CD4-positive, alpha-beta T cell treated with Interferon gamma for 1 hour (primary cell): ENCODE results near the gene SPRR5.

Source experiments
- DNase-seq: peaks from one replicate; pipeline ENCODE4 v3.0.0-alpha.2; 2020

The SPRR5 gene

DNA sequence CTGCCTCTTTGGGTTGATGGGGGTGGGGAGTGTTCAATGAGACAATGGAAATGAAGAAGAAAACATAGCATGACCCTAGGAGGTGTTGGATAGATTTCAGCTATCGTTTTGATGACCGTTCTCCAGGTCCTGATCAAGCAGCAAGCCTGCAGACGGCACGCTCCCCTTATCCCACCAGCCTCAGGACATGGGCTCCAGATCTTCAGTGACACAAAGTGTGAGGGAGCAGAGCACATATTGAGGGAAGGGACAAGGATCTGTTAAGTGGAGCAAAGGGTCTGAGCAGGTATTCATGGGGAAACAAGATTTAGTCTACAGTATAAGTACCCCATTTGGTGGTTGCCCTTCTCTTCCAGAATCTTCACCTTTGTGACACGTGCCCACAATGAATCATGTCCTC lies 4.7 kb downstream of the SPRR5 start:
- no peak for DNase-seq

DNA sequence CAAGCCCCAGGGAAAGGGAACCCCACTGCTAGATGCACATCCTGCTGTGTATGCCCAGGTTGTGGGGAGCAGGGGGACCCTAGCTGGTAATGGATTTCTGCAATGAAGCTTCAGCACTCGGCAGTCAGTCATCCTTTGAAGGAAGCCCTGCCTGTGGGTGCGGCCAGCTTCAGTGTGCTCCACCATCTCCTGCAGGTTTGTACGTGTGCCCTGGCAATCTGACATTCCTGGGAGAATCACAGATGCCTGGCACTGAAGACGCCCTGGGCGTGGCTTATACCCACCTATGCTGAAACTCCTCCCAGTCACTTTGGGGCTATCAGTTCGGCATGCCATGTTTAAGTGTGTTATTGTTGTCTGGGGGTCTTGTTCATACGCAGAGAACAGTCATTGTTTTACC lies 6.8 kb downstream of the SPRR5 start:
- no peak for DNase-seq

DNA sequence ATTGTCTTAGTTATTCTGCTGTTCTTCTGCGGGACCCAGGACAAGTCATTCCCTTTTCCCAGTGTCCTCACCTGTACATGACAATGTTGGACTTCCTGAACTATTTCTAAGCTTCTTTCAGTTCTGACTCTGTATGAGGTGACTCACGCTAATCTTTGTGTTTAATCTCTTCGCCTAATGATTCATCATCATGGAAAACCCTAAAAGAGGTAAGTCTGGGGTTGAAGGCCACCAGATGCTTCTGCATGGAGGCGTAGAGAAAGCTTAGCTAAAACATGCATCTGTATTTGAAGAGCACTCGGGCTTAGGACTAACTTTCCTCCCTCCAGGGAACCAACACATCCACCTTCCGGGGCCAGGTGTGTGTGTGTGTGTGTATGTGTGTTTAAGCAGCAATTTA lies 7.4 kb downstream of the SPRR5 start:
- DNase-seq = no peak

GRCh38 chr1:152957561-152957960 lies 10.6 kb downstream of the SPRR5 start:
- no peak for DNase-seq

GRCh38 chr1:152959273-152959672 lies 12.3 kb downstream of the SPRR5 start:
- no peak for DNase-seq

- no peak for DNase-seq
These were observed 12.9 kb downstream of the SPRR5 start for GRCh38 chr1:152959801-152960451.

- DNase-seq = no peak
These were observed 13.5 kb downstream of the SPRR5 start for GRCh38 chr1:152960452-152961044.

DNA sequence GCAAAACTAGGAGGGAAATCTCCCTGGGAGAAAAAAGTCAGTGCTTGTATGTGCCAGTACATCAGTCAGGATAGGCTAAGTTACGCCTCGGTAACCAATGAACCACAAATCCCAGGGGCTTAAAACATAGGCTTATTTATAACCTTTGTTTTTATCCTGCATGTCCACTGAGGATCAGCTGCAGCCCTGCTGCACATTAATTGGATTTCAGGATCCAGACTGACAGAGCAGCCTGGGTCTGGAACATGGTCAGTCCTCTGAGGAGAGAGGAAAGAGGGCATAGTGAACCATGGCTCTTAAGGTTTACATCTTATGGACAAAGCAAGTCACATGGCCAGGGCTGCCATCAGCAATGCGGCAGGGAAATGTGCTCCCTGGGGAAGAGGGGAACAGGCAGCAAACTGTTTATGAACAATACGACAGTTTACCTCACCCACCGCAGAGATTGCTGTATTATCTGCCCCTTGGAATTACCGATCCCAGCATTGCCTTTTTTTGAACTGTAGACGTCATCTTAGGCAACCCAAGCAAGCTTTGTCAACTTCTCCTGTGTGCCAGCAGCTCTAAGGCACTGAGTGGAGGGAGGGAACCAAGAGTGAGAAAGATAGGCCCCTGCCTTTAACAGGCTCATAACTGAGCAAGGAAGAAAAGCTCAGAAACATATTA lies 14.4 kb downstream of the SPRR5 start:
- DNase-seq = no peak

DNA sequence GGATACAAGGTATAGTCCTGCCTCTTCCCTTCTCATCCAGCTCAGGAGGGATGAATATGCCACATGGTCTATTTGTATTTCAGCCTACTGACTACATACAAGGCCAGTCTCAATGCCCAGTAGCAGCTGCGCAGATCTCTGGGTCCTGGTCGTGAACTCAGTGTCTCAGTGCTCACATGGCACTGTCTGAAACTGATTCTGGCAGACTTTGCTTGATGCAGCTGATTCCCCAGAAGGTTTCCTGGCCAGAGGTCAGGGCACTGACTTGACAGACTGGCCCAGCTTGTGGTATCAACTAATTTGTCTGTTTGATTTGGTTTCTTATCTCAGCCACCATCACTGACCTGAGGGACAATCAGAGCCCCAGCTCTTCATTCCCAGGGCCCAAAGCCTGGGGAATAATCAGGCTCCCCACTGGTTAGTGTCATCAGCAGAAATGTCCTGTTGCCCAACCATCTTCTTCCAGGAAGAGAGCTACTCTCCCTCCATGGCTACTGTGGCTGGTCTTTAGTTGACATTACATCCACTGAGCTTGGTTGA lies 15.9 kb downstream of the SPRR5 start:
- DNase-seq = no peak

DNA sequence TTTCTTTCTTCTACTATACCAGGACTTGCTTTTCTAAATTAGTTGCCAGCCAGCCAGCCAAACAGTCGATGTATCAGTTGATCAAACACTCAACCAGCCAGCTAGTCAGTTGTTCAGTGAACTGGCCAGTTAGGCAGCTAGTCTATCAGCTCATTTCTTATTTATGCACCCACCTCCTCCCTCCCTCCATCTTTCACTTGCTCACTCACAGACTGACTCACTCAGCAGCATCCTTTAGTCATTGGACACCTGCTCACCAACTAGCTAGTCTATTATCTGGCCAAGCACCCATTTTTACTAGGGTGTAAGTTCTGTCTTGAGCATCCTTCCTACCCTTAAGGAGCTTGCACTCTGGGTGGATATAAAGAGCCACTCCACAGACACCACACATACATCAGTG lies 17.5 kb downstream of the SPRR5 start:
- DNase-seq = no peak

DNA sequence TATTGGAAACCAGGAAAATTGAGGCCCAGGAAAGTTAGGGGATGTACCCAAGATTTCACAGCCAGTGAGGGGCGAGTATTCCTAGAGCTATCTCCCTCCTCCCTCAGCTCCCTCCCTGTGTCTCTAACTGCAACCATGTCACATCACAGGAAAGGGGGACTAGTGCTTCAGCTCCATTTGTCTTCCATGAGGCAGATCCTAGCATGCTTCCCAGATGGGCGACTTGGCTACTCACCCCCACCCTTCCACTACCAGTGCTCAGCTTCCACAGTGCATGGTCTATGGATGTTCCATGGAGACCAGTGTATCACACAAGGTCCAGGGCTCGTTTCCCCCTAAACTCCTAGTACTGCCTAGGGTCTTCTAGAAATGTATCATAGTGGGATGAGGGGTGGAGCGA lies 18.8 kb downstream of the SPRR5 start:
- no peak for DNase-seq

DNA sequence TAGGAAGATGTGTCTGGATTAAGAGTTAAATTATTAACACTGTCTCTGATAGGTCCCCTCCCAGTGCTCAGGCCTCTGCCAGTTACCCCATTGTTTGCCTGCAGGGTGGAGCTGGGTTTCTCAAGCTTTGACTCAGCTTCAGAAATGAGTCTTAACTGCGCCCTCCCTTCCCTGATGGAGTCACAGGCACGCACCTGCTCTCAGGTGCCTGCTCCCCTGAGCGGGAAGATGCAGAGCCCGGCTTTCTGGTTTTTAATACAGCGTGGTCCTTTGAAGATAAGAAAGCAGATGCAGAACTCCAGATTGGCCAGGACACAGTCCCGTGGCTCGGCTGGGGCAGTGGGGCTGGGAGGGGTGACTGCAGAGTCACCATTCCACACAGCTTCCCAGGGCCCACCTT lies 20.2 kb downstream of the SPRR5 start:
- no peak for DNase-seq

DNA sequence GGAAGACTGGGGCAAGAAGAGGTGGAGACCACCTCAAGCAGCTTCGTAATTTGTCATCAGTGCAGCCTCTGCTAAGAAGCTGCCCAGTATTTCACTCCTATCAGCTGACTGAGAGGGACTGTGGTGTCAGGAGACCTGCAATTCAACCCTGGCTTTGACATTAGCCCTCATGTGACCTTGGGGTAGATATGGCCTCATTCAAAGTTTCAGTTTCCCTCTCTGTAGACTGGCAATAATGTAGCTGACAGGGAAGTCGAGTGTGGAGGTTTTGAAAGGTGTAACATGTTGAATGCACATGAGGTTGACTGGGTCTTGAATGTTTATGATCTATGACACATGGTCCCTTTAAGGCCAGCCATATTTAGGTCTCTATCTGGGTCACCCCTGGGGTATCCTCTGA lies 21.2 kb downstream of the SPRR5 start:
- DNase-seq = no peak

- DNase-seq = no peak
These were observed 22.0 kb downstream of the SPRR5 start for GRCh38 chr1:152969036-152969435.

DNA sequence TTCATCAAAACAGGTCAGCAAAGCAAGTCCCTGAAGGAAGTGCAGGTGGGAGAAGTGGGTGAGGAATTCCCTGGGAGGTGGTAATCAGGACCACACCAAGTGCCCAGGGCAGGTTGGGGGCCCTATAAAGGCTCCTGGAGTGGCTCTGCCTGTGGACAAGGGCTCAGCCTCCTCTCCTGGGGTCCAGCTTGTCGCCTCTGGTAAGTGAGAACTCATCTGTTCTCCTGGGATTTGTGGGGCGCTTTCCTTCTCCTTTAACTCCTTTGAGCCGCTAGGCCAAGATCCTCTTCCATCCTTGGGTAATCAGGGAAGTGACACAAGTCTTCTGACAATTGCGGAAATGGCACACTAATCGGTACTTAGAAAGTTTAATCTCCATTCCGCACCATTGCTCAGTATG lies 23.5 kb downstream of the SPRR5 start, which contains the start of gene SPRR4:
Gene SPRR4 (plus strand): TSS at position 154 of the 400 bp plus-strand sequence. CDS start 1,243 bp downstream, outside the sequence.
- DNase-seq = no peak

GRCh38 chr1:152972196-152972886 lies 25.3 kb downstream of the SPRR5 start:
- DNase-seq = no peak

DNA sequence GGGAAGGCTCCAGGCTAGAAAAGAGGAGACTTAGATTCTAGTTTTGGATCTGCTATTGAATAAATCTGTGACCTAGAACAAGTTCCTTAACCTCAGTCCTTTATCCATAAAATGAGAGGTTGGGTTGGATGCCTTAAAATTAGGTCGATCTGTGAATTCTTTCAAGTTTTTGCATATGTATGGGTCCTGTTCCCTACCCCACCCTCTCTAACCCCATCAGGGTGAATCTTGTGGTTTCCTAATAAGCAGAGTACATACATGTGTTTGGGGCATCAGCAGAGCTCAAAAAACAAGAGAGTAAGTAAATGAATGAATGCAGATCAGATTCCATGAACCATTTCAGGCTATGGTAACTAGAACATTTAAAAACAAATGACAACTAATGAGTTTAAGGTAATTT lies 29.7 kb downstream of the SPRR5 start:
- no peak for DNase-seq

DNA sequence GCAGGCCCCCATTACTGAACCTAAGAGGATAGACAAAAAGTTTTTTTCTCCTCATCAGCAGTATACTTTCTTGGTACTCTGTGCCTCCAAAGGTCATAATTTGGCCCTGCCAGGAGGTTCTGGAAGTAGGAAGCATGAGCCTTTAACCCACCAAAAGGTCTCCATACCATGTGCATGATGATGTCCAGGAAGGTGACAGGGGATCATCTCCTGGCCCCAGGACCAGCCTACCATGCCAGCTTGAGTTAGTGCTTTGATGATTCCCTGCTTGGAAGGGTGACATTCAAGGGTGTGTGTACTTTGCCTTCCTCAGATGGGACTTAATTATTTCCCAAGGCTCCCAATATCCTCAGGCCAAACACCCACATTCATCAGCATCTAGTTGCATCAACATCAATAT lies 30.6 kb downstream of the SPRR5 start:
- DNase-seq = no peak

DNA sequence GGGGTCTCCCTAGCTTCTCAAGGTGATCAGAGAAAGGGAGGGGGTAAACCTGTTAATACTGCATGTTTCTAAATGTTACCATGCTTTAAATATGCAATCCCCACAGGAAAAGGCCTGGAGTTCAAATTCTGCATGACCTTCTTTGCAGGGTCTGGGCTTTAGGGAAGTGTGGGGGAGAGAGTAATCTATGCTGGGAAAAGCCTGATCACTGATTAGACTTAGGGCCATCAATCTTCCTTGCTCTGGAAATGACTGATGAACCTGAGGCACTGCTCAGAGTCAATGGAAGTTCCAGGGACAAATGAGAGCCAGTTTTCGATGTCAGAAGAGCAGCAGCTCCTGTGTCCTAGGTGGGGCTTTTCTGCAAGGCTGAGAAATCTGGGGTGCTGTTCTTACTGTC lies 33.7 kb downstream of the SPRR5 start:
- no peak for DNase-seq

DNA sequence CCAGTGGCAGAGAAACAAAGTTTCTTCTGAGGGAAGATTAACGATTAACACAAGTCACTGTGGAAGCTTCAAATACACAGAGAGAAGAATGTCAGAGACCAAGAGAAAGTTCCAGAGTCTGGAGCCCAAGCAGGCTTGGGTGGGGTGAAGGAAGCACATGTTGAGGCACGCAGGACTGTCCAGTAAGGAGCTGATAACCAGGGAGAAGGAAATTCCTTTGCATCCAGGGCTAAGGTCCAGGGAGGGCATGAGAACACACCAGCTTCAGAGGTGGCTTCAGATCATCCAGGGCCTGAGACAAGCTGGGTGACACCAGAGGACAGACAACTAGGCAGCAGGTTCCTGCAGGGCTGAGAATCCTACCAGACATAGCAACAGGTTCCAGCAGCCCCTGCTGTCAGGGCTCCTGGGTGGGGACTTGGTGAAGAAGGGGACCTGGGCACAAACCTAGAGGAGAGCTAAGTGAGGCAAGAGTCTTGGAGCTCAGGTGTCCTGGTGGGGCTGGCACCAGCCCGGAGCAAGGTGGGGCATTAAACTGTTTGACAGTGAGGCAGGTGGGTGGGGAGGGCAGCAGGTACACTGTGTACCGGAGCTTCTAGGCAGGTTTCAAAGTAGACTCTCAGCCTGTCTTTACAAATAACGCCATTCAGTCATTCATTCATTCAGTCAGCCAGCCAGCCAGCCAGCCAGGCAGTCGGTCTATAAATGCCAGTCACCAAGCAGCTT lies 34.3 kb downstream of the SPRR5 start:
- DNase-seq = no peak

DNA sequence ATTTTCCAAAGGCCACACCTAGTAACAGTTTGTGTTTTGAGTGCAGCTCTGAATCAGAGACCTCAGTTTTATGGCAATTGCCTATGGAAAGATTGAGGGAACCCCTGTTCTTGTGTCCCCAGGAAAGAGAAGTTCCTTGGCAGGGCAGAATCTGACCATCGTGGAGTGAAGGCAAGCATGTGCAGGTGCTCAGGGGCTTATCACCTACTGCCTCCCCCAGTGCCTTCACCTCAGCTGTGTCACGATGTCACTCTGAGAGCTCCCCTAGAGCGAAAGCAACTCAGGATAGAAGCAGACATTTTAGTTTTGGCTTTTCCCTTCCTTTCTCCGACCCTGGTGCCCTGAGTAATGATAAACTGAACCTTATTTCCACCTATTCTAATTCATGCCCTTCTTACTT lies 35.1 kb downstream of the SPRR5 start:
- no peak for DNase-seq

GRCh38 chr1:152983234-152983633 lies 36.2 kb downstream of the SPRR5 start:
- DNase-seq = no peak

DNA sequence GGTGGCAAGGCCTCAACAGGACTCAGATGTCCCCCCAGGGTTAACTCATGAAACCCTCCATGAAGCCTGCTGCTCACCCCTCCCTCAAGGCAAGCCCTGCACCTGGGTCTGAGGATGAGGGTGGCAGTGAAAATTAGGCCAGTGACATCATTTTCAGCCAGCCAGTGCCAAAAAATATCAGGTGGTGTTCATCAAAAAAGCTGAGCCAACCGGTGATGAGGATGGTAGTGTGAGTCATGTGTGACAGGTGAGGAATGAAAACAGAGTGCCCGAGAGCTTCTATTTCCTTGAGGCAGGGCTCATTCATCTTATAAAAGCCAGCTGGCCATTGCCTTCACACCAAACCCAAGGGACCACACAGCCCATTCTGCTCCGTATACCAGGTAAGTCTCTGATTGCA lies 36.7 kb downstream of the SPRR5 start, which contains the start of gene SPRR1A:
Gene SPRR1A (plus strand): TSS at position 339 of the 400 bp plus-strand sequence. CDS start 1,150 bp downstream, outside the sequence.
- no peak for DNase-seq
